ENCODE measurements around the gene CEP104. TPM values are rescaled to one million over a fixed set of nuclear protein-coding genes. Genes with fewer than 3 reads are reported as not detected.

Gene CEP104
- total and polyA plus RNA-seq, 9 of the 15 experiments (the other 6 are each of a cell fraction or from before 2014, with no cell fraction given), result 11.2 to 63.4 (median 42.6) TPM

GRCh38 chr1:3842912-3843311 is 14.1 kb downstream of the CEP104 start (continued):
- TF ChIP-seq MGA (IDR thresholded peaks at IDR 0.05), result no peak
- no peak for TF ChIP-seq PCBP1 (IDR thresholded peaks at IDR 0.05; ENCODE audit: low read depth, low read length, poor library complexity, severe bottlenecking)
- no peak for TF ChIP-seq DNMT1 (IDR thresholded peaks at IDR 0.05)
- TF ChIP-seq KAT2B (IDR thresholded peaks at IDR 0.05; ENCODE audit: low read depth, low read length), result no peak
- TF ChIP-seq, protein P1, sequence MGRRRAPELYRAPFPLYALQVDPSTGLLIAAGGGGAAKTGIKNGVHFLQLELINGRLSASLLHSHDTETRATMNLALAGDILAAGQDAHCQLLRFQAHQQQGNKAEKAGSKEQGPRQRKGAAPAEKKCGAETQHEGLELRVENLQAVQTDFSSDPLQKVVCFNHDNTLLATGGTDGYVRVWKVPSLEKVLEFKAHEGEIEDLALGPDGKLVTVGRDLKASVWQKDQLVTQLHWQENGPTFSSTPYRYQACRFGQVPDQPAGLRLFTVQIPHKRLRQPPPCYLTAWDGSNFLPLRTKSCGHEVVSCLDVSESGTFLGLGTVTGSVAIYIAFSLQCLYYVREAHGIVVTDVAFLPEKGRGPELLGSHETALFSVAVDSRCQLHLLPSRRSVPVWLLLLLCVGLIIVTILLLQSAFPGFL (CRISPR knock-in tag; IDR thresholded peaks at IDR 0.05), result no peak
- no peak for TF ChIP-seq DMBX1 (CRISPR knock-in tag; IDR thresholded peaks at IDR 0.05; ENCODE audit: borderline replicate concordance)
- TF ChIP-seq E2F3 (CRISPR knock-in tag; IDR thresholded peaks at IDR 0.05), result no peak
- no peak for TF ChIP-seq KAT7 (CRISPR knock-in tag; IDR thresholded peaks at IDR 0.05; ENCODE audit: borderline replicate concordance)
- TF ChIP-seq RNF2 (IDR thresholded peaks at IDR 0.05), result no peak
- TF ChIP-seq ZNF124 (CRISPR knock-in tag; IDR thresholded peaks at IDR 0.05), result no peak
- no peak for TF ChIP-seq SRF (CRISPR knock-in tag; IDR thresholded peaks at IDR 0.05)
- no peak for TF ChIP-seq PRMT5 (CRISPR knock-in tag; IDR thresholded peaks at IDR 0.05)
- TF ChIP-seq COPS2 (conservative IDR thresholded peaks at IDR 0.05), result no peak
- no peak for TF ChIP-seq FOXO4 (CRISPR knock-in tag; IDR thresholded peaks at IDR 0.05)
